ENCODE data around the gene GJC2.
"Not testable (repeated sequence)": the region's sequence is repeated elsewhere in the genome, so short reads cannot be mapped to it uniquely, and the experiment has no call there.

Gene GJC2

DNA sequence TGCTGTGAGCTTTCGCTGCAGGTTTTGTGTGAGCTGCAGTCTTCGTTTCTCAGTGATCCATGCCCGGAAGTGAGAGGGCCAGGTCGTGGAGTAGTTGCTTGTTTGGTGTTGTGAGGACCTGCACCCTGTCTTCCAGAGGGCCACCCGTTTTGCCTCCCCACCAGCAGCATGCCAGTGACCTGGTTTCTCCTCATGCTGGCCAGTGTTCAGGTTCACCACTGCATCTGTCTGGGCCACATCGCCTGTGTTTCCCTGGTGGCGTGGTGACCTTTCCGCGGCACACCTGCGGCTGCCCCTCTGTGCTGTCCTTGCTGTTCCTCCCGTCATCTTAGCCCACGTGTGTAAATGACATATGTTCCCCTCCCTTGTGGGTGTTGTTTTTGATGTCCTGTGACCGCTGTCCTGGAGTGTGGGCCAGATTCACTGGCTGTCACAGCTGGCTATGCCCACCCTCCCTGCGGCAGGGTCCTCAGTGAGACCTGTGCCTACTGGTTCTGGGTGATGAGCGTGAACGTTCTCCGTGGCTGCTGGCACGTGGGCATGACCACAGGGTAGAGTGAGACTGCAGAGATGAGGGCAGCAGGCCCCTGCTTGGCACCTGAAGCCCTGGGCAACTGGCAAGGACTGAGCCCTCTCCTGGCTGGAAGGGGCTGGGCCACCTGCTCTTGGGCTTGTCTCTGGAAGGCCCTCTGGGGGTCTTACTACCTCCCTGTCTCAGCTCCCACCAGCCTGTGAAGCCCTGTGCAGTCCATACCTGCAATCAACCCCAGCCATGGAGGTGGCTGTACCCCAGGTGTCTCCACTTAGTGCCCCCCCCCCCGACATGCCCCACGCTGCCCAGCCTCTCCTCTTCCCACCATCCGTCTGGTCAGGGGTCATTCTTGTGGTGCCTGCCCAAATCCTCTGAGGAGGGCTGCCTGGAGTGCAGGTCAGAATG lies 23.1 kb downstream of the GJC2 start:
- no peak overlapping the region for H3K4me3 ChIP-seq (ENCODE audit: low read length)
- no peaks in the 10 kb centered on the region for H3K27me3 ChIP-seq (ENCODE audit: control insufficient read depth, insufficient read depth, low read length)
- no peaks in the 10 kb centered on the region for H3K36me3 ChIP-seq (ENCODE audit: control insufficient read depth, low read depth, low read length)
- no peaks in the 10 kb centered on the region for H3K4me1 ChIP-seq (ENCODE audit: control insufficient read depth, low read depth, low read length)
- H3K9ac ChIP-seq (ENCODE audit: low read length), result no peak overlapping the region
- no peaks in the 10 kb centered on the region for H3K9me3 ChIP-seq (ENCODE audit: control insufficient read depth, low read depth, low read length)
- H3K27ac ChIP-seq (ENCODE audit: low read length), result no peak overlapping the region

DNA sequence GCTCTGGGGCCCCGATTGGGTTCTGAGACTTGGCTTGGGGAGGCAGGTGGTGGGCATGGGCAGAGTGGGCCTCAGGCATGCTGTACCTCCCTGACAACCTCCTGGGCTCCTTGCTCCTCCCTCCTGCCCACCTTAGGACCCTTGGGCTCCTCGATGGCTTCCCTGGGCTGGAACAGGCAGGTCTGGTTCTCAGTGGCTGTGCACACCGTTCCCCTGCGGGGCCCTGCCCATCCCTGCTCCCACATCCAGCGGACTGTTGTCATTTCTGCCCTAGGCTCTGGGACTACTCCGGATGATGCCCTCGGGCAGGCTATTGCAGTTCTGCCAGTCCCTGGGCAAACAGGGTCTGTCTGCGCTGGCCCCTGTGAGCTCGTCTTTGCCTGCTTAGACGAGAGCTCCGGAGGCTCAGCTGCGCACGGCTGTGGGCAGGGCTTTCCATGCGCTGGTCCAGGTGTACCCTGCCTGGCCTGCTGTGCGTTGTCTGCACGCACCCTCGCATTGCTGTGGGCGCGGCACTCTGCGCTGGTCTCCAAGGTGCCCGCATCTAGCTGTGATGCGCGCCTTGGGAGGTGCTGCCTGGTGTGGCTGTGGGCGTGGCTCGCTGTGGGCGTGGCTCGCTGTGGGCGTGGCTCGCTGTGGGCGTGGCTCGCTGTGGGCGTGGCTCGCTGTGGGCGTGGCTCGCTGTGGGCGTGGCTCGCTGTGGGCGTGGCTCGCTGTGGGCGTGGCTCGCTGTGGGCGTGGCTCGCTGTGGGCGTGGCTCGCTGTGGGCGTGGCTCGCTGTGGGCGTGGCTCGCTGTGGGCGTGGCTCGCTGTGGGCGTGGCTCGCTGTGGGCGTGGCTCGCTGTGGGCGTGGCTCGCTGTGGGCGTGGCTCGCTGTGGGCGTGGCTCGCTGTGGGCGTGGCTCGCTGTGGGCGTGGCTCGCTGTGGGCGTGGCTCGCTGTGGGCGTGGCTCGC lies 24.1 kb downstream of the GJC2 start:
- not testable (repeated sequence) for H3K9ac ChIP-seq (ENCODE audit: low read length); H3K9me3 ChIP-seq (ENCODE audit: control insufficient read depth, low read depth, low read length); H3K27ac ChIP-seq (ENCODE audit: low read length); H3K36me3 ChIP-seq (ENCODE audit: control insufficient read depth, low read depth, low read length); H3K27me3 ChIP-seq (ENCODE audit: control insufficient read depth, insufficient read depth, low read length); H3K4me1 ChIP-seq (ENCODE audit: control insufficient read depth, low read depth, low read length); H3K4me3 ChIP-seq (ENCODE audit: low read length)

DNA sequence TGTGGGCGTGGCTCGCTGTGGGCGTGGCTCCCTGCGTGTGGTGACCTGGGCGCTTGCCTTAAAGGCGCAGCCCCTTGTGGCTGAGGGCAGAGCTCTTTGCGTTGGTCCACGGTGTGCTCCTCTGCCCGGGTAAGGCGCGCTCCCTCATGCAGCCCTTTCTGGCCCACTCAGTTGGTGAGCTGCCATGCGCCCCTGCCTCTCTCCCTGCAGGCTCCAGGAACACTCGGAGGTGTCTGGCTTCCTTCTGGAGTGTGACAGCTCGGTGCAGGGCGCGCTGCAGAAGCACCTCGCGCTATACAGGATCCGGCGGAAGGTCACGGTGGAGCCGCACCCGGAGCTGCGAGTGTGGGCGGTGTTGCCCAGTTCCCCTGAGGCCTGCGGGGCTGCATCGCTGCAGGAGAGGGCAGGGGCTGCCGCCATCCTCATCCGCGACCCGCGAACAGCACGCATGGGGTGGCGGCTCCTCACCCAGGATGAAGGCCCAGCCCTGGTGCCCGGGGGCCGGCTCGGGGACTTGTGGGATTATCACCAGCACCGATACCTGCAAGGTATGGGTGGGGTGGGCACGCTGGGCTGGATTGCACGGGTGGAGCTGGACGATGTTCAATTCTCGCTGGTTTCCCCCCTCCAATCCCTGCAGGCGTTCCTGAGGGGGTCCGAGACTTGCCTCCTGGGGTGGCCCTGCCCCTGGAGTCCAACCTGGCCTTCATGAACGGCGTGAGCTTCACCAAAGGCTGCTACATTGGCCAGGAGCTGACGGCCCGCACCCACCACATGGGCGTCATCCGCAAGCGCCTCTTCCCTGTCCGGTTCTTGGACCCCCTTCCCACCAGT lies 25.0 kb downstream of the GJC2 start:
- no peaks in the 10 kb centered on the region for H3K36me3 ChIP-seq (ENCODE audit: control insufficient read depth, low read depth, low read length)
- H3K9ac ChIP-seq (ENCODE audit: low read length), result no peak overlapping the region
- no peak overlapping the region for H3K4me3 ChIP-seq (ENCODE audit: low read length)
- no peaks in the 10 kb centered on the region for H3K27me3 ChIP-seq (ENCODE audit: control insufficient read depth, insufficient read depth, low read length)
- H3K4me1 ChIP-seq (ENCODE audit: control insufficient read depth, low read depth, low read length), result no peaks in the 10 kb centered on the region
- no peak overlapping the region for H3K27ac ChIP-seq (ENCODE audit: low read length)
- no peaks in the 10 kb centered on the region for H3K9me3 ChIP-seq (ENCODE audit: control insufficient read depth, low read depth, low read length)

- H3K9ac ChIP-seq (ENCODE audit: low read length), result no peak overlapping the region
- H3K27ac ChIP-seq (ENCODE audit: low read length), result no peak overlapping the region
- no peaks in the 10 kb centered on the region for H3K4me1 ChIP-seq (ENCODE audit: control insufficient read depth, low read depth, low read length)
These were observed 25.7 kb downstream of the GJC2 start for GRCh38 chr1:228175316-228176023.

GRCh38 chr1:228176024-228176395 lies 26.3 kb downstream of the GJC2 start:
- Histone ChIP-seq H3K27ac (ENCODE audit: low read length) (no peak overlapping the region), H3K27me3 (ENCODE audit: control insufficient read depth, insufficient read depth, low read length) (no peaks in the 10 kb centered on the region), H3K4me3 (ENCODE audit: low read length) (no peak overlapping the region), H3K36me3 (ENCODE audit: control insufficient read depth, low read depth, low read length) (no peaks in the 10 kb centered on the region), H3K9ac (ENCODE audit: low read length) (no peak overlapping the region), H3K9me3 (ENCODE audit: control insufficient read depth, low read depth, low read length) (no peaks in the 10 kb centered on the region), H3K4me1 (ENCODE audit: control insufficient read depth, low read depth, low read length) (no peaks in the 10 kb centered on the region)

More at GRCh38 chr1:228175316-228176023, 25.7 kb downstream of the GJC2 start:
- Histone ChIP-seq H3K36me3 (ENCODE audit: control insufficient read depth, low read depth, low read length) (no peaks in the 10 kb centered on the region), H3K9me3 (ENCODE audit: control insufficient read depth, low read depth, low read length) (no peaks in the 10 kb centered on the region), H3K27me3 (ENCODE audit: control insufficient read depth, insufficient read depth, low read length) (no peaks in the 10 kb centered on the region), H3K4me3 (ENCODE audit: low read length) (no peak overlapping the region)

DNA sequence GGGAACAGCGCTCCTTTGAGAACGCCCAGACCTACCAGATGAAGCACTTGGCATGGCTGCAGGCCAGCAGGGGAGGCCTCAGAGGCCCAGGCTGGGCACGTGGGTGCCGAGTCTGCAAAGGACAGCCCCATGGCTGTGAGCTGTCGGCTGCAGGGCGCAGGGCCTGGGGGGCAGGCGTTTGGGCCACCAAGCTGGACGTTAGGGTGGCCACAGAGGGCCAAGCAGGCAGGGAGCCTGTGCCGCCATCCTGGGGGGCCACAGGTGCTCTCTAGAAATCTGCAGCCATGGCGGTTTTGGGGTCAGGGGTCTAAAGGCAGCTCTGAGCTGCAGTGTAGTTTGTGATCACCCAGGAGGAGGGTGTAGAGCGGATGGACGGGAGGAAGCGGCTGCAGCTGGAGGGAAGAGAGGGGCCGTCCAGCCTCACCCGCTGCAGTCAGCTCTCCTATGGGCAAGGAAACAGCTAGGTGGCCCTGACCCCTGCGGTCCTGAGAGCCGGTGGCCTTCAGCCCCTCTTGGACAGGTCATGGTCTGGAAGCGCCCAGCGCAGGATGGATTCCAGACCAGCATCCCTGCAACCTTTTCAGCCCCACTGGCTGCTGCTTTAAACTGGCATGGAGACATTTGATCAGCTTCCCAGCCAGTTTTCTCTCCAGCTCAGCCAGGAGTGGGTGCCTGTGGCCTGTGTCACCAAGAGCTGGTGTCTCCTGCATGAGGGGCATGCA lies 26.9 kb downstream of the GJC2 start:
- no peaks in the 10 kb centered on the region for H3K9me3 ChIP-seq (ENCODE audit: control insufficient read depth, low read depth, low read length)
- H3K27ac ChIP-seq (ENCODE audit: low read length), result no peak overlapping the region
- H3K4me3 ChIP-seq (ENCODE audit: low read length), result no peak overlapping the region
- no peaks in the 10 kb centered on the region for H3K36me3 ChIP-seq (ENCODE audit: control insufficient read depth, low read depth, low read length)
- H3K4me1 ChIP-seq (ENCODE audit: control insufficient read depth, low read depth, low read length), result no peaks in the 10 kb centered on the region
- H3K9ac ChIP-seq (ENCODE audit: low read length), result no peak overlapping the region
- H3K27me3 ChIP-seq (ENCODE audit: control insufficient read depth, insufficient read depth, low read length), result no peaks in the 10 kb centered on the region

GRCh38 chr1:228177183-228177475 lies 27.4 kb downstream of the GJC2 start:
- Histone ChIP-seq H3K4me3 (ENCODE audit: low read length) (no peak overlapping the region), H3K36me3 (ENCODE audit: control insufficient read depth, low read depth, low read length) (no peaks in the 10 kb centered on the region), H3K27ac (ENCODE audit: low read length) (no peak overlapping the region), H3K27me3 (ENCODE audit: control insufficient read depth, insufficient read depth, low read length) (no peaks in the 10 kb centered on the region), H3K9me3 (ENCODE audit: control insufficient read depth, low read depth, low read length) (no peaks in the 10 kb centered on the region), H3K9ac (ENCODE audit: low read length) (no peak overlapping the region), H3K4me1 (ENCODE audit: control insufficient read depth, low read depth, low read length) (no peaks in the 10 kb centered on the region)

- Histone ChIP-seq H3K9ac (ENCODE audit: low read length) (no peak overlapping the region), H3K27me3 (ENCODE audit: control insufficient read depth, insufficient read depth, low read length) (no peaks in the 10 kb centered on the region), H3K27ac (ENCODE audit: low read length) (no peak overlapping the region), H3K36me3 (ENCODE audit: control insufficient read depth, low read depth, low read length) (no peaks in the 10 kb centered on the region), H3K4me1 (ENCODE audit: control insufficient read depth, low read depth, low read length) (no peaks in the 10 kb centered on the region), H3K9me3 (ENCODE audit: control insufficient read depth, low read depth, low read length) (no peaks in the 10 kb centered on the region), H3K4me3 (ENCODE audit: low read length) (no peak overlapping the region)
These were observed 28.3 kb downstream of the GJC2 start for GRCh38 chr1:228177721-228178710.

DNA sequence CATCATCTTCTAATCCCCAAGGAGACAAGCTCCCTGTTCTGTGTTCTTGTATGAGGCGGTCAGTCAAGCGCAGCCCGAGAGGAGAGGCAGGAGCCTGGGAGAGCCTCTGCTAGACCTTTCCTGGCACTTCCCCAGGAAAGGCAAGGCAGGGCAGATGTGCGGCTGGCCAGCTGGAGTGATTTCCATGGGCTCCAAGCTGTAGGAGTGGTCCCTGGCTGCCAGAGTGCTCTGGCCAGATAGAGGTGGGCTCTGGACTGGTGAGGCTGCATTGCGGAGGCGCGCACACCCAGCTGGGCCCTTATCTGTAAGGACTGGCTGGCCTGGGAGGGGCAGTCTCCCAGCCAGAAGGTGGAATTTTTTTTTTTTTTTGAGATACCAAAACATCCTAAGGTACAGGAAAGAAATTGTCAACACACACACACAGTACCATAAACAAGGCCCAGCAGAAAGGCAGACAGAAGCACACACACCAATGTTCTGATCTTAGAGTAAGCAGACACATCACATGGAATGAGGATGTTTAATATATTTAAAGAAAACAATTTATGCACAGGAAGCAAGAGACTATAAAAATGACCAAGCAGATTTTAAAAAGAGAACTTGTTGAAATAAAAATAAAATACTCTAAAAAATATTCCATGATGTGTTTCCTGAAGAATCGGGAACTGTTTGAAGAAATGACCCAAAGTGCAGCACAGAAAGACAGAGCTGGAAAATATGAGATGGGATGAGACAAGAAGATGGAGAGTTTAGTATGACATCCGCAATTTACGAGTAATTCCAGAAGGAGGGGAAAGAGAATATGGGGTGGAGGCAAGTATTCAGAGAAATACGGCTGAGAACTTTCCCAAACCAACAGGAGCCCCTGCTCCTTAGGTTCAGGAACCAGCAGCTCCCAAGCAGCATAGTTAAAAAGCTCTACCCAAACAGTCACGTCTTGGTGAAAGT lies 29.3 kb downstream of the GJC2 start:
- Histone ChIP-seq H3K4me3 (ENCODE audit: low read length) (no peak overlapping the region), H3K9me3 (ENCODE audit: control insufficient read depth, low read depth, low read length) (no peaks in the 10 kb centered on the region), H3K27ac (ENCODE audit: low read length) (no peak overlapping the region), H3K9ac (ENCODE audit: low read length) (no peak overlapping the region), H3K4me1 (ENCODE audit: control insufficient read depth, low read depth, low read length) (no peaks in the 10 kb centered on the region), H3K27me3 (ENCODE audit: control insufficient read depth, insufficient read depth, low read length) (no peaks in the 10 kb centered on the region), H3K36me3 (ENCODE audit: control insufficient read depth, low read depth, low read length) (no peaks in the 10 kb centered on the region)
